ENCODE data around the gene KASH5.

DNA sequence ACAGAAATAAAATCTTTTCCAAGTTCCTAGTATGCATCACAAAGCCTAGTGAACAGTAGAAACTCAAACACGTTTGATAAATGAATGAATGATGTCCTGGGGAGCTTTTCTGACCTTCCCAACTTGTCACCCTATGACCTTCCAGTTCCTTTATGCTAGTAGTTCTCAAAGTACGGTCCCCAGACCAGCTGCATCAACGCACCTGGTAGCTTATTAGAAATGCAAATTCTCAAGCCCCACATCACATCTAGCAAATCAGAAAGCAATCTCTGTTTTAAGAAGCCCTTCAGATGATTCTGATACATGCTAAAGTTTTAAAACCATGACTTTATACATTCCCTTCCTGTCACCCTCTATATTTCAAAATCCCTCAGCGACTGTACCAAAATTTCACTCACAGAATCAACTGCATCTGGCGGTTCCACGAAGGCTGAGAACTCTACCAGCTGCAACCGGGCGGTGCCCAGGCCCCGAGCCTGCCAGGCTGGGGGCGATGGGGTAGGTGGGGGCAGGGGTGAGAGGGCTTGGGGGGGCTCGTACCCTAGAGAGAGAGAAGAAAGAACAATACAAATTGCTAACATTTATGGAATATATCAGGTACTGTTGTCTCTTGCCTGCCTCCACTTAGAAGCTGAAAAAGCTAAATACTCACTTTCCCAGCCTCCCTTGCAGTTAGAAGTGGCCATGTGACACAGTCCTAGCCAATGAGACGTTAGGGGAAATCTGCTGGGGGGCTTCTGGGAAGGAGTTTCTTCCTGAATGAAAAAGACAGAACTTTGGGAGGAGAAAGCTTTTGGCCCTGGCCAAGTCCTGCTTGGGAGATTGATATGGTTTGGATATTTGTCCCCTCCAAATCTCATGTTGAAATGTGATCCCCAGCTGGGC lies 39.5 kb upstream of the KASH5 start:
- TF ChIP-seq, protein P1, sequence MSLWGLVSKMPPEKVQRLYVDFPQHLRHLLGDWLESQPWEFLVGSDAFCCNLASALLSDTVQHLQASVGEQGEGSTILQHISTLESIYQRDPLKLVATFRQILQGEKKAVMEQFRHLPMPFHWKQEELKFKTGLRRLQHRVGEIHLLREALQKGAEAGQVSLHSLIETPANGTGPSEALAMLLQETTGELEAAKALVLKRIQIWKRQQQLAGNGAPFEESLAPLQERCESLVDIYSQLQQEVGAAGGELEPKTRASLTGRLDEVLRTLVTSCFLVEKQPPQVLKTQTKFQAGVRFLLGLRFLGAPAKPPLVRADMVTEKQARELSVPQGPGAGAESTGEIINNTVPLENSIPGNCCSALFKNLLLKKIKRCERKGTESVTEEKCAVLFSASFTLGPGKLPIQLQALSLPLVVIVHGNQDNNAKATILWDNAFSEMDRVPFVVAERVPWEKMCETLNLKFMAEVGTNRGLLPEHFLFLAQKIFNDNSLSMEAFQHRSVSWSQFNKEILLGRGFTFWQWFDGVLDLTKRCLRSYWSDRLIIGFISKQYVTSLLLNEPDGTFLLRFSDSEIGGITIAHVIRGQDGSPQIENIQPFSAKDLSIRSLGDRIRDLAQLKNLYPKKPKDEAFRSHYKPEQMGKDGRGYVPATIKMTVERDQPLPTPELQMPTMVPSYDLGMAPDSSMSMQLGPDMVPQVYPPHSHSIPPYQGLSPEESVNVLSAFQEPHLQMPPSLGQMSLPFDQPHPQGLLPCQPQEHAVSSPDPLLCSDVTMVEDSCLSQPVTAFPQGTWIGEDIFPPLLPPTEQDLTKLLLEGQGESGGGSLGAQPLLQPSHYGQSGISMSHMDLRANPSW (CRISPR knock-in tag; conservative IDR thresholded peaks at IDR 0.05; ENCODE audit: low read depth) = no peak
- TF ChIP-seq ZNF416 (CRISPR knock-in tag; IDR thresholded peaks at IDR 0.05) (no peak), ZNF423 (CRISPR knock-in tag; IDR thresholded peaks at IDR 0.05) (no peak), NFE2L1 (CRISPR knock-in tag; IDR thresholded peaks at IDR 0.05) (no peak), ZNF121 (CRISPR knock-in tag; IDR thresholded peaks at IDR 0.05) (no peak), CBFB (CRISPR knock-in tag; IDR thresholded peaks at IDR 0.05; ENCODE audit: low read depth) (no peak), ETV6 (CRISPR knock-in tag; IDR thresholded peaks at IDR 0.05) (no peak), SMAD4 (CRISPR knock-in tag; IDR thresholded peaks at IDR 0.05) (no peak), CREB1 (CRISPR knock-in tag; IDR thresholded peaks at IDR 0.05) (no peak), NR1H2 (CRISPR knock-in tag; IDR thresholded peaks at IDR 0.05) (no peak), CREM (CRISPR knock-in tag; IDR thresholded peaks at IDR 0.05) (no peak)
- TF ChIP-seq, protein P2, sequence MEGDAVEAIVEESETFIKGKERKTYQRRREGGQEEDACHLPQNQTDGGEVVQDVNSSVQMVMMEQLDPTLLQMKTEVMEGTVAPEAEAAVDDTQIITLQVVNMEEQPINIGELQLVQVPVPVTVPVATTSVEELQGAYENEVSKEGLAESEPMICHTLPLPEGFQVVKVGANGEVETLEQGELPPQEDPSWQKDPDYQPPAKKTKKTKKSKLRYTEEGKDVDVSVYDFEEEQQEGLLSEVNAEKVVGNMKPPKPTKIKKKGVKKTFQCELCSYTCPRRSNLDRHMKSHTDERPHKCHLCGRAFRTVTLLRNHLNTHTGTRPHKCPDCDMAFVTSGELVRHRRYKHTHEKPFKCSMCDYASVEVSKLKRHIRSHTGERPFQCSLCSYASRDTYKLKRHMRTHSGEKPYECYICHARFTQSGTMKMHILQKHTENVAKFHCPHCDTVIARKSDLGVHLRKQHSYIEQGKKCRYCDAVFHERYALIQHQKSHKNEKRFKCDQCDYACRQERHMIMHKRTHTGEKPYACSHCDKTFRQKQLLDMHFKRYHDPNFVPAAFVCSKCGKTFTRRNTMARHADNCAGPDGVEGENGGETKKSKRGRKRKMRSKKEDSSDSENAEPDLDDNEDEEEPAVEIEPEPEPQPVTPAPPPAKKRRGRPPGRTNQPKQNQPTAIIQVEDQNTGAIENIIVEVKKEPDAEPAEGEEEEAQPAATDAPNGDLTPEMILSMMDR (IDR thresholded peaks at IDR 0.05) = no peak
- TF ChIP-seq, protein P3, sequence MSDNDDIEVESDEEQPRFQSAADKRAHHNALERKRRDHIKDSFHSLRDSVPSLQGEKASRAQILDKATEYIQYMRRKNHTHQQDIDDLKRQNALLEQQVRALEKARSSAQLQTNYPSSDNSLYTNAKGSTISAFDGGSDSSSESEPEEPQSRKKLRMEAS (CRISPR knock-in tag; IDR thresholded peaks at IDR 0.05) = no peak
- TF ChIP-seq, protein P4, sequence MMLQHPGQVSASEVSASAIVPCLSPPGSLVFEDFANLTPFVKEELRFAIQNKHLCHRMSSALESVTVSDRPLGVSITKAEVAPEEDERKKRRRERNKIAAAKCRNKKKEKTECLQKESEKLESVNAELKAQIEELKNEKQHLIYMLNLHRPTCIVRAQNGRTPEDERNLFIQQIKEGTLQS (CRISPR knock-in tag; conservative IDR thresholded peaks at IDR 0.05) = no peak
